ENCODE results near the gene DNMT3A.
A peak's percentile ranks its signal among the peaks of the same experiment; 100 is the strongest.

The DNMT3A gene

GRCh38 chr2:25258847-25259736, 82.6 kb downstream of the DNMT3A start:
- DNase-seq (ENCODE audit: low read depth, low spot score) = no peak

DNA sequence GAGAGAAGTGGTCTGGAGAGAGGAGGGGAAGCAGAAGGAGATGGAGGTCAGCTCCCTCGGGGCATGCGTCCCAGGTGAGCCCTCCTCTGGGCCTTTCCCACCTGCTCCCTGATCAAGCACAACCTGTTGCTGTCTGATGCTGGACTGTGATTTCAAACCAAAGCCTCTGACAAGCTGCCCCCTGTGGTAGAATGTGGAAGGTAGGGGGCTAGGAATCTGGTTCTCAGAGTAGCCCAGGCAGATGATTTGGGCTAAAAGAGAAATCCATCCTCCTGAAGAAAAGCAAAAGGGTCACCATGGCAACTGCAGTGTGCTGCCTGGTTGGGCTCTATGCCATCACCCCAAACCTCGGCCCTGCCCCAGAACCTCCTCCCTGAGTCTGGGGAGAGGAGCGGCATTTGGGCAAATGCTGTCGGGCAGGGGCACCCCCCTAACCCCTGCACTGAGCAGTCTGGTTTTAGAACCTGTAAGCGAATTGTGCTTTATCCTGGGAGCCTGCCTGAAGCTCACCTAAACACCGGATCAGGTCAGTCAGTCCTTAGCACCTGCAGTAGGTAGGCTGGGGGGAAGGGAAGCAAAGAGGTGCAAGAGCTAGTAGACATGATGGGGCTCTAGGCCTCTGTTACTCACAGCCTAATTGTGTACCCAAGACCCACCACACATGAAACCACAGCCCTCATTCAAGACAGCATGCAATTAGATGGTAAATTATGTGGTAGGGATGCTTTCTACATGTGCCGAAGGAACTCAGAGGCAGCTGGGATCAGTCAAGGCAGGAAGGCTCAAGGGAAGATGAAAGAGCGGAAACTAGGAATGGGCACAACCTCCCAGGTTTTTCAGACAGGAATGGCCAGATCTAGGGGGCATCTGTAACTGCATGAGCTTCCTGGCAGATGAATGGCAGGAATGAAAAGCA, 83.5 kb downstream of the DNMT3A start:
- DNase-seq (ENCODE audit: low read depth, low spot score) = no peak

GRCh38 chr2:25257032-25257552, 84.6 kb downstream of the DNMT3A start:
- no peak for DNase-seq (ENCODE audit: low read depth, low spot score)

DNA sequence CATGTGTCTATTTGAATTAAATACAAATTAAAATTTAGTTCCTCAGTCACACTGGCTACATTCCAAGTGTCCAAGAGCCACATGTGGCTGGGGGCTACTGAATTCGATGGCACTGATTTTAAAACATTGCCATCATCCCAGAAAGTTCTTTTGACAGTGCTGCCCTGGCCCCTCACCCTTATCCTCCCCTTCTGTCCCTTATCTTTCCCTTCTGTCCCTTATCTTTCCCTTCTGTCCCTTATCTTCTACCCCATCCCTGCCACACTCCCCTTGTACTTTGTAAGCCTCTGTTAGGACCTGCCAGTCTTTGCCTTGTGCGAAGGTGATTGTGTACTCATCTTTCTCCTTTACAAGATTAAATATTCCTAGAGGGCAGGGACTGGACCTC, 85.2 kb downstream of the DNMT3A start:
- DNase-seq (ENCODE audit: low read depth, low spot score) = no peak

GRCh38 chr2:25255745-25256487, 85.8 kb downstream of the DNMT3A start:
- no peak for DNase-seq (ENCODE audit: low read depth, low spot score)

GRCh38 chr2:25254961-25255360, 86.8 kb downstream of the DNMT3A start:
- no peak for DNase-seq (ENCODE audit: low read depth, low spot score)

DNA sequence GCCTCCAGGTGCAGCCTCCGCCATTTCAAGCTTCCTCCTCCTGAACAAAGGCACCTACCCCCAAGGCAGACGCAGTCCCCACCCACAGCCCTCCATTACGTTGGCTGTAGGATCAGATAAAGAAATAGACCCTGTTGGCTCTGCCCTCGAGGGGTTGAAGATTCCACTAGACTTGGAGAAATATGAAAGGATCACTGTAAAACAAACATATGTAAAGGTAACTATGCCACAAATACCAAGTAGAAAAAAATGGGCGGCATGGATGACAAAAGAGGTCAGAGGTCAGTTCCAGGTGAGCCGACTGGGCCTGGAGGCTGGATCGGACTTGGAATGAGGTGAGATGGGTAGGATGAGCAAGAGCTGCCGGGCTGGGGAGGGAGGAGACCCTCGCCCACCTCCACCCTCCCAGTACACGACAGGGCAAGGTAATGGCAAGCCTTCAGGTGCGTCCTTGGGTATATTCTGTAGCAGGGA, 88.5 kb downstream of the DNMT3A start:
- no peak for DNase-seq (ENCODE audit: low read depth, low spot score)

- peak; percentile 74 for DNase-seq (ENCODE audit: low read depth, low spot score)
These were observed 89.2 kb downstream of the DNMT3A start for GRCh38 chr2:25252291-25253152.

DNA sequence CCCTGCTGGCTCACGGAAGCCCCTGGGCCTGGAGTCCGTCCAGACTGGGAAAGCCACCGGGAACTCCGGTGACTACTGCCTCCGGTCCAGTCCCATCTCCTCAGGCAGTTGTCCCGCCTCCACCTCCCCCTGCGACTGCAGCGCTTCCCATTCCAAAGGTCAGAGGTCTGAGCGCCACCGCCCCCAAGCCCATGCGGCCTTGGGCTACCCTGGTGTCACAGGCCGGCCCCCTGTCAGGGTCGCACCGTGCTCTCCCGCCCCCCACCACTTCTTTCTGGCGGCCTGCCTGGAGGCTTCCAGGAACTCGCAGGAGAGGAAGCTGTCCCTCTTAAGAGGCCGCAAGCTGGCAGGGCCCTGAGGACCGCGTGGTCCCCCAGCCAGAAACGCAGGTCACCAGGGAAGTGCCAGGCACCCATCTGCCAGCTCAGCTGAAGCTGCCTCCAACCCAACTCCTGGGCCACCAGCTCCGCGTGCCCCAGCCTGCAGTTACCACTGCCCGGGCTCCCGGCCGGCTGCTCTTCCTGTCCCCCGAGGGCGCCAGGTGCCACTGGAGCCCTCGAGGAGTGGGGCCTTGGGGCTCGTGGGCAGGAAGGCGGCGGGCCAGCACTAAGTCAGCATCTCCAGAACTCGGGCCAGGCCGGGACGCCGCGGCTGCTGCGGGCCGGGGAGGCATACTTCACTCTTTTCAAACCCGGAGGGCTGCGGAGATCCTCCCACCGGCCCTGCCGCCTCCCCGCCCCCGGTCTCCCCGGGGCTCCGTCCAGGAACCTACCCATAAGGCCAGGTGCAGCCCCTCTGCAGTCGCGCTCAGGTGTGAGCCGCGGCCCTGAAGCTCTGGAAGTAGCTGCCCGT, 90.1 kb downstream of the DNMT3A start:
- DNase-seq (ENCODE audit: low read depth, low spot score) = no peak

DNA sequence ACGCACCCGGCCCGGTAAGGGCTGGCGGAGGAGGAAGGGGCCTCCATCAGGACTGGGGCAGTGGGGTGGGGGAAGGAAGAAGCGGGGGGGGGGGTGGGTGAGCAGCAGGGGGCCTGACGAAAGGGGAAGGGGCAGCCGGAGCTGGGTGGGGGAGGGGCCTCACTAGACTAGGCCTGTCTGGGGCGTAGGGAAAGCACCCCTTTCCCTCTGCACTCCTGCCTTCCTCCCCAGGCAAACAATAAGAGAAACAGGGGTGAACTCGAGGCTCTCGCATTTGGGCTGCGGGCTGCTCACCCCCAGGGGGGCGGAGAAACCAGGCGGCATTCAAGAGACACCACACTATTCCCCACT, 90.7 kb downstream of the DNMT3A start:
- DNase-seq (ENCODE audit: low read depth, low spot score) = no peak

DNA sequence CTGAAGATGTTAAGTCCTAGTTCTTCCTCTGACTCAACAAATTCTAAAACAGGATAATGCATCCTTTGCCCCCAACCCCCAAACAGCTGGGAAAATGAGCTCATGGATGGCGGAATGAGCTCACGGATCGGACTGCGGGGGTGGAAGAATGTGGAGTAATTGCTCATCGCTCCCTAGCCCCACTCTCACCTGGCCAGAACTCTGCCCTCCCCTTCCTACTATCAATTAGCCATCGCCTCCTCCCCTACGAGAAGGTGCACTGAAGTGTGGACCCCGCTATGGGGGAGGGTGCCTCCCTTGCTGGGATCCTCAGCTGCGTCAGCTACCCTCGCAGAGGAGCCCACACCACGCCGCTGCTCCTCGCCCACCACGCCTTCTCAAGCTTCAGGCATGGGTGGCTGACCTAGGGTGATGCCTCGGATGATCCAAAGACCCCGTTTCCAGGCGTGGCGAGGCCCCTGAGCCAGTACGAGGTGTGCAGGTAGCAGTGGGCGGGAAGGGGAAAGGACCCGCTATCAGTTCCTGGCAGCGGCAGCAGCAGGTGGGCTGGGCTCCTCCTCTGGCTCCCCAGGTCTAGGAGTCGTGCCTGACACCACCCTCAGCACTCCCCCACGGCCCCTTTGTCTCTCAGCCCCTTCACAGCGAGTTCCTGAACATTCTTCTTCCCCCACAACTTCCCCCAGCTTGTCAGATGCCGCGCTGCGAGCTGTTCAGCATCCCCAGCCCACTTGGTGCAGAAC, 91.2 kb downstream of the DNMT3A start:
- DNase-seq (ENCODE audit: low read depth, low spot score) = no peak

DNA sequence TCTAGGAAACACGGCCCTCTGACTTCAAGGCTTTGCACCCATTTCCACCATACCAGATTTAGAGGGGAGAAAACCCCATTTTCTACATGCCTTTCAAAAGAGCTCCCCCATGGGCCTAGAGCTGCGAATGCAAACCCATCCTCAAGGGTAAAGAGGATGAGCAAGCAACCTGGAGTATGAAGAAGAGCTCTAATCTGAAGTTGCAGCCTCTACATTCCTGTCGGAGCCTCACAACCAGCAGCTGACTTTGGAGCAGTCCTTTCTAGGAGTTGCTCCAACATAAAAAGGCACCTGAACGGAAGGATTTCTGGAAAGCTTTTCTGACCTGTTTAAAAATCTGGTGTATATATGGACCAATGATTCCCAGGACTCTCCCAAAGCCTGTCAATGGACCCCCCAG, 91.9 kb downstream of the DNMT3A start:
- DNase-seq (ENCODE audit: low read depth, low spot score) = no peak

- DNase-seq (ENCODE audit: low read depth, low spot score) = no peak
These were observed 93.8 kb downstream of the DNMT3A start for GRCh38 chr2:25247792-25248512.

DNA sequence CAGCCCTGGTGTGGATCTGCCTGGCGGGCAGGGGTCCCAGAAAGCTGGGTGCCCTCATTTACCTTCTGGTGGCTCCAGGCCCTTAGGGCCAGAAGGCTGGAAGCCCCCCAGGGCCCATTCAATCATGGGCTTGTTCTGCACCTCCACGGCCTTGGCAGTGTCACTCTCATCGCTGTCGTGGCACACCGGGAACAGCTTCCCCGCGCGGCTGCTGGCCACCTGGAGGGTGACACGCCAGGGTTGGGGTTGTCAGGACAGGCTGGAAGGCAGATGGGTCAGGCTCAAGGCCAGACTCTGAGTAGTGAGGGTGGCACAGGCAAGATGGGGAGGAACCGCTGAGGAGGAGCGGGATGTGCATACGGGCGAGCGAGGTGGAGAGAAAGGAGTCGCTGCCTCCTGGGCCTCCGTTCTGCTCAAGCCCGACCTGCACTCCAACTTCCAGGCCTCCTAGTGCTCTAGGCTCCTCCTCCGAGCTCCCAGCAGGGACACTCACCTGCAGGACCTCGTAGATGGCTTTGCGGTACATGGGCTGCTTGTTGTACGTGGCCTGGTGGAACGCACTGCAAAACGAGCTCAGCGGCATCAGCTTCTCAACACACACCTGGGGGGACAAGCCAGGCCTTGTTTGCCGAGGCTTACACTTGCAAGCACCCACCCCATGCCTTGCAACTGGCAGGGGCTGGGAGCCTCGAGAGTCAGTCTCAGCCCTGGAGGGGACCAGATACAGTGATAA, 95.0 kb downstream of the DNMT3A start:
- DNase-seq (ENCODE audit: low read depth, low spot score) = no peak

DNA sequence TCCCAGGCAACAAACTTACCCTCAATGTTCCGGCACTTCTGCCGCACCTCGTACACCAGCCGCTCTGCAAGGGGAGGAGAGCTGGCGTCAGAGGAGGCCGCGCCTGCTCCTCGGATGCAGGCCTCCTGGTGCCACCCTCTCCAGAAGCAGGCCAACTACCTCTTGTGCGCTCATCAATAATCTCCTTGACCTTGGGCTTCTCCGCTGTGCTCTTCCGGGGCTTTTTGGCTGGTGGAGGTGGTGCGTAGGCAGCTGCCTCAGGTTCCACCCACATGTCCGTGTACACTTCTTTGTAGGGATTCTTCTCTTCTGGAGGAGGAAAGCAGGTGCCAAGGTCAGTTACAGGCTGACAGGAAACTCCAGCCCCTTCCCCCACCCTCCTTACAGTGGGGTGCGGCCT, 95.7 kb downstream of the DNMT3A start:
- DNase-seq (ENCODE audit: low read depth, low spot score) = no peak

- DNase-seq (ENCODE audit: low read depth, low spot score) = no peak
These were observed 96.6 kb downstream of the DNMT3A start for GRCh38 chr2:25245141-25245540.

DNA sequence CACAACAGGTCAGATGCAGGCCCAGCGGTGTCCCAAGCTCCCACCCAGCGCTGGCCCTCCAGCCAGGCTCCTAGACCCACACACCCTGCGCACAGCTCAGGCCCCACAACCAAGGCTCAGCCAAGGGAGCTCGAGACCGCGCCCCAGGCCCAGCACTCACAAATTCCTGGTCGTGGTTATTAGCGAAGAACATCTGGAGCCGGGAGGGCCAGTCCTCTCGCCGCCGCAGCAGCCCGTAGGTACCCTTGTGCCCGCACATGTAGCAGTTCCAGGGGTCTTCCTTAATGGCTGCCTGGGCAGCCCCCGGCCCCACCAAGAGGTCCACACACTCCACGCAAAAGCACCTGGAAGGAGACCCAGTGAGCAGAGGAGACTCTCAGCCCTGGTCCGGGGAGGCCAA, 97.7 kb downstream of the DNMT3A start:
- no peak for DNase-seq (ENCODE audit: low read depth, low spot score)

GRCh38 chr2:25241452-25241851, 100.3 kb downstream of the DNMT3A start:
- DNase-seq (ENCODE audit: low read depth, low spot score) = no peak
